ENCODE results near the gene NDUFV3. TPM values are rescaled to one million over a fixed set of nuclear protein-coding genes. Genes with fewer than 3 reads are reported as not detected.
"Not testable (repeated sequence)": the region's sequence is repeated elsewhere in the genome, so short reads cannot be mapped to it uniquely, and the experiment has no call there.

NDUFV3 gene
- total RNA-seq, 2 experiments from 2014 or later: 17.0 TPM

DNA sequence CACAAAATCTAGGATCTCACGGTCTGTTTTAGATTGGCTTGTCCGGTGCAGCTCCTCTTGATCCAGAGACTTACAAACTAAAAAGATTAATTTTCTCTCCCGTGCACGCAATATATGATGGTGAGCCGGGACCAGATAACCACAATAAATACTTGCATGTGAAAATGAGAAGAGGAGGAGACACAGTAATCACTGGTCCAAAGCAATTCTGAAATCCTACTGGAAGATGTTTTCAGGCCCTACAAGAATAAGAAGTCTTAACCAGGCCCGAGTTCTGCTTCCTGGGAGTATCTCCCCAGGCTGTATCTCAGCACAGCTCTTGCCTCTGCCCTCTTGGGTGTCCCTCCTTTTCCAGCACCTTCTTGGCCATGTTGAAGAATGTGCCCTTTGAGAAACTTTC is 12.8 kb upstream of the NDUFV3 start:
- ChIA-PET POLR2A (interaction anchor here (1.1 to 5.1 kb wide), 3 partner anchors 10 to 94 kb away, joined by 3 to 63 read pairs (median 7); partner anchors contain the start of genes NDUFV3 and PKNOX1), CTCF (interaction anchor here (1.8 kb wide), 1 partner anchor 12 kb away, joined by 6 read pairs; no protein-coding TSS in a partner anchor)
- Mint-ChIP-seq H3K9me3 (no peaks in the 10 kb centered on the region), H3K36me3 (ENCODE audit: low read depth) (peaks cover 28% of the 10 kb centered on the region), H3K4me1 (peaks cover 31% of the 10 kb centered on the region), H3K27ac (peak overlapping the region; percentile 90), H3K27me3 (no peaks in the 10 kb centered on the region), H3K4me3 (peak overlapping the region; percentile 95)
- no peak for DNase-seq

DNA sequence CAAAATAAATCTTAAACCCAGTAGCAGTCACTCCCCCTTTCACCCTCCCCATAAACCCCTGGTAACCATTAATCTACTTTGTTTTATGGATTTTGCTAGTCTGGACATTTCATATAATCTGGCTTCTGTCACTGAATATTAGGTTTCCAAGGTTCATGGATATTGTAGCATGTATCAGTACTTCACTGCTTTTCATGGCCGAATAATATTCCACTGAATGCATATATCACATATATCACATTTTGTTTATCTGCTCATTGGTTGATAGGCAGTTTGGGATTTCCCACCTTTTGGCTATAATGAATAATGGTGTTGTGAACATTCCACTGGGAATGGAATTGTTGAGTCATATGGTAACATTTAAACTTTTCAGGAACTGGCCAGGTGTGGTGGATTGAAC is 9.2 kb upstream of the NDUFV3 start:
- Mint-ChIP-seq H3K27ac (no peak overlapping the region), H3K9me3 (no peaks in the 10 kb centered on the region), H3K36me3 (ENCODE audit: low read depth) (peaks cover 7% of the 10 kb centered on the region), H3K4me3 (no peak overlapping the region), H3K4me1 (peaks cover 19% of the 10 kb centered on the region), H3K27me3 (no peaks in the 10 kb centered on the region)
- CTCF ChIA-PET: no interaction called here
- POLR2A ChIA-PET: interaction anchor here (1.0 kb wide), 1 partner anchor 9 kb away, joined by 5 read pairs; no protein-coding TSS in a partner anchor
- no peak for DNase-seq

DNA sequence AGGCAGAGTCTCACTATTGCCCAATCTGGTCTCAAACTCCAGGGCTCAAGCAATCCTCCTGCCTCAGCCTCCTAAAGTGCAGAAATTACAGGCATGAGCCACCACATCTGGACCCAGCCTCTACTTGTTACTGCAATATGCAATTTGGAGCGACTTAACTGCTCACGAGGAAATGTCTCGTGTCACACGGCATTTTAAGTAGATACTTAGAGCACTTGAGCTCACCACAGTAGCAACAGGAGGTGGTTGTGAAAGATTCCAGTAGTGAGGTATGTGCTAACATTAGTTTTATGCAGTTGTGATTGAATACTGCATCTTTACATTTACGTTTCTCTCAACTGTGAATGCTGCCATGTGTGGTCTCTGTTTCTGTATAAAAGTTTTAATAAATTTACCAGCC is 5.8 kb upstream of the NDUFV3 start:
- Mint-ChIP-seq H3K27me3 (no peaks in the 10 kb centered on the region), H3K4me3 (no peak overlapping the region), H3K4me1 (peaks cover 2% of the 10 kb centered on the region), H3K27ac (no peak overlapping the region), H3K9me3 (no peaks in the 10 kb centered on the region), H3K36me3 (ENCODE audit: low read depth) (no peaks in the 10 kb centered on the region)
- DNase-seq: no peak
- ChIA-PET CTCF (no interaction called here), POLR2A (no interaction called here)

DNA sequence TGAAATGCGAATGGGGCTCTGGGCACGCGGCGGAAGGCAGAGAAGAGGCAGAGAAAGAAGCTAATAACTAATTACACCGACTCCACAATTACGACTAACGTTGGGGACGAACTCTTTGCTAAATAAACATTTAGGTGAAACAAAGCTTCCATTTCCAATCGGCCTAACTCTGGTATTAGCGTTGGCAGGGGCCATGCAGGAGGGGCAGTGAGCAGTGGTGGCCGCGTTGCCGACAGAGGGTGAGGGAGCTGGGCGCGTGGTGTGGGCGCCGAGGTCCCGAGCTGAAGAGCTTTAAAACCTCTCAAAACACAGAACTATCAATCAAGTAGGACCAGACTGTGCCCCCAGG is 553 bp upstream of the NDUFV3 start:
- Mint-ChIP-seq H3K4me1 (peaks cover 14% of the 10 kb centered on the region), H3K9me3 (no peaks in the 10 kb centered on the region)

DNA sequence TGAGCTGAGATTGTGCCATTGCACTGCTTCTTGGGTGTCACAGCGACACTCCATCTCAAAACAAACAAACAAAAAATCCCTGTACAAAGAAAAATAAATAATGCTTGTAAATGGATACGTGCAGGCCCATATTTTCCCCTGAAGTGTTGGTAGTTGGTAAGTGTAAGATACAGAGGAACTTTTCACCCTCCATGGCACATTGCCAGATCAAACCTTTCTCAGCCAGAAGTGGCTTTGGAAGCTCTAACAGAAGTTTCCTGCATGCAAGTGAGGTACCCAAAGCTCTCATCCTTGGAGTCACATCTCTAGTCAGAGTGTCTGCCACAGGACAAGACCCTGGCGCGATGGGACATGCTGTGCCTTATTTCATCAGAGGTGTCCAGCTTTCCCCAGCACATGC is 7.3 kb downstream of the NDUFV3 start:
- ChIA-PET CTCF (interaction anchor here (1.2 kb wide), 1 partner anchor 8 kb away, joined by 3 read pairs; the partner anchor contains the start of gene NDUFV3), POLR2A (no interaction called here)
- H3K27me3 Mint-ChIP-seq: no peaks in the 10 kb centered on the region

More for the DNA sequence above, 553 bp upstream of the NDUFV3 start:
- ChIA-PET POLR2A (interaction anchor here (0.8 to 3.6 kb wide), 7 partner anchors 8 to 500 kb away, joined by 3 to 63 read pairs (median 5); partner anchors contain the start of genes PKNOX1 and WDR4), CTCF (interaction anchor here (0.9 to 1.1 kb wide), 4 partner anchors 8 to 299 kb away, joined by 3 to 6 read pairs (median 4); partner anchors contain the start of gene PKNOX1)
- peaks cover 11% of the 10 kb centered on the region for H3K36me3 Mint-ChIP-seq (ENCODE audit: low read depth)
- H3K27ac Mint-ChIP-seq: peak overlapping the region; percentile 83
- peak overlapping the region; percentile 83 for H3K4me3 Mint-ChIP-seq
- no peak for DNase-seq
- no peaks in the 10 kb centered on the region for H3K27me3 Mint-ChIP-seq

DNA sequence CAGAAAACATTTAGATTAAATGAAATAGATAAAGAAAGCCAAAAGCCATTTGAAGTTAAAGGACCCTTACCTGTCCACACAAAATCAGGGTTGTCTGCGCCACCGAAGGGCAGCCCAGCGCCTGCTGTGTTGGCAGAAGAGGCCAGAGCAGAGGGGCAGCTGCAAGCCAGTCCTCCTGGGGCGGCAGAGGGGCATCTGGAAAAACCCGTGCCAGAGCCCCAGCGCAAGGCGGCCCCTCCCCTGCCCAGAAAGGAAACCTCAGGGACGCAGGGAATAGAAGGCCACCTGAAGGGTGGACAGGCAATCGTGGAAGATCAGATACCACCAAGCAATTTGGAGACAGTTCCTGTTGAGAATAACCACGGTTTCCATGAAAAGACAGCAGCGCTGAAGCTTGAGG is 10.7 kb downstream of the NDUFV3 start:
- H3K4me3 Mint-ChIP-seq: no peak overlapping the region
- CTCF ChIA-PET: no interaction called here
- no peaks in the 10 kb centered on the region for H3K4me1 Mint-ChIP-seq
- no peak overlapping the region for H3K27ac Mint-ChIP-seq
- no peaks in the 10 kb centered on the region for H3K9me3 Mint-ChIP-seq
- POLR2A ChIA-PET: no interaction called here
- no peaks in the 10 kb centered on the region for H3K27me3 Mint-ChIP-seq
- no peak for DNase-seq
- peaks cover 42% of the 10 kb centered on the region for H3K36me3 Mint-ChIP-seq (ENCODE audit: low read depth)

More for the DNA sequence above, 7.3 kb downstream of the NDUFV3 start:
- no peaks in the 10 kb centered on the region for H3K9me3 Mint-ChIP-seq
- no peak overlapping the region for H3K27ac Mint-ChIP-seq
- peaks cover 6% of the 10 kb centered on the region for H3K4me1 Mint-ChIP-seq
- no peak for DNase-seq
- no peak overlapping the region for H3K4me3 Mint-ChIP-seq
- H3K36me3 Mint-ChIP-seq (ENCODE audit: low read depth): peaks cover 41% of the 10 kb centered on the region

DNA sequence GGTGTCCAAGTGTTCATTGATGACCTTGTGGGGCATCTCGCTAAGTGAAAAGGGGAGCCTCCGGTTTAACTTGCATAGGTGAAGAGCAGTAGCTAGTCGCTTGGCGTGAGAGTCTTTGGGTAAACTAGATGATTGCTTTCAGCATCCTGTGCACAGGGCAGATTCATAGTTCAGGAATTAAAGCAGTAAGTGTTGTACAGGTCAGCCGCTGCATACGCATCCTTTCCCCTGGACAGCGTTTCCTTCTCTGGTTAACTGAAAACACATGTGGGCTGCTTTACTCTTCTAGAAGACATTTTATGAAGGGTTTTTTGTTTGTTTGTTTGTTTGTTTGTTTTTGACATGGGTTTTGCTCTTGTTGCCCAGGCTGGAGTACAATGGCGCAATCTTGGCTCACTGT is 12.1 kb downstream of the NDUFV3 start:
- no peak overlapping the region for H3K4me3 Mint-ChIP-seq
- H3K9me3 Mint-ChIP-seq: no peaks in the 10 kb centered on the region
- H3K36me3 Mint-ChIP-seq (ENCODE audit: low read depth): peaks cover 46% of the 10 kb centered on the region
- no peaks in the 10 kb centered on the region for H3K4me1 Mint-ChIP-seq
- ChIA-PET CTCF (no interaction called here), POLR2A (no interaction called here)
- DNase-seq: no peak
- H3K27me3 Mint-ChIP-seq: no peaks in the 10 kb centered on the region
- H3K27ac Mint-ChIP-seq: no peak overlapping the region

DNA sequence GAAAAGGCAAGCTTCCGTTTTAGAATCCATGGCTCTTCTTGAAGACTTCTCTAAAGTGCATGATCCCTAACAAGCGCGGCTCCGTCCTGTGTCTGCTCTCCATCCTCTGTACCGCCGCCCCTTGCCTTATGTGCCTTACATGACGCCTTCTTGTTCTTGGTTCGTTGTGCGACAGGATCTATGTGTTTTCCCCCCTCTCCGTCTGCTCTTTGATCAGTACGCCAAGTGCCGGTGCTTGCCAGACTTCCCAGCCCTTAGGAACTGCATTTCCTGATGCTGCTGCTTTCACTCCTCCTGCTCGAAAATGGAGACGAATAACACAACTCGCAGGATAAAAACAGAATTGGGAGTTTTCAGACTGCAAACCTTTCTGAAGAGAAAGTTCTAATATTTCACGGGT is 13.1 kb downstream of the NDUFV3 start:
- DNase-seq: no peak
- Mint-ChIP-seq H3K4me3 (no peak overlapping the region), H3K27me3 (no peaks in the 10 kb centered on the region), H3K9me3 (no peaks in the 10 kb centered on the region), H3K36me3 (ENCODE audit: low read depth) (peaks cover 45% of the 10 kb centered on the region), H3K4me1 (no peaks in the 10 kb centered on the region), H3K27ac (no peak overlapping the region)
- CTCF ChIA-PET: no interaction called here
- POLR2A ChIA-PET: no interaction called here

DNA sequence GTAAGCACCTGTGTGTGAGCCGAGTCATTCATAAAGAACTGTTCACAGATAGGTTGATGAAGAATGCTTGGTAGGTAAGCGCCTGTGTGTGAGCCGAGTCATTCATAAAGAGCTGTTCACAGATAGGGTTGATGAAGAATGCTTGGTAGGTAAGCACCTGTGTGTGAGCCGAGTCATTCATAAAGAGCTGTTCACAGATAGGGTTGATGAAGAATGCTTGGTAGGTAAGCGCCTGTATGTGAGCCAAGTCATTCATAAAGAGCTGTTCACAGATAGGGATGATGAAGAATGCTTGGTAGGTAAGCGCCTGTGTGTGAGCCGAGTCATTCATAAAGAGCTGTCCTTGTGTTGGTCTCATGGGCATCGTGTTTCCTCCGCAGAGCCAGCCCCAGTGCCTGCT is 15.4 kb downstream of the NDUFV3 start:
- ChIA-PET POLR2A (interaction anchor here (0.6 kb wide), 1 partner anchor 1361 kb away, joined by 4 read pairs; no protein-coding TSS in a partner anchor), CTCF (interaction anchor here (0.6 kb wide), 1 partner anchor 1121 kb away, joined by 3 read pairs; no protein-coding TSS in a partner anchor)
- not testable (repeated sequence) for DNase-seq, H3K27me3 Mint-ChIP-seq, H3K9me3 Mint-ChIP-seq, H3K27ac Mint-ChIP-seq, H3K4me3 Mint-ChIP-seq, H3K4me1 Mint-ChIP-seq
- H3K36me3 Mint-ChIP-seq (ENCODE audit: low read depth): peaks cover 40% of the 10 kb centered on the region

DNA sequence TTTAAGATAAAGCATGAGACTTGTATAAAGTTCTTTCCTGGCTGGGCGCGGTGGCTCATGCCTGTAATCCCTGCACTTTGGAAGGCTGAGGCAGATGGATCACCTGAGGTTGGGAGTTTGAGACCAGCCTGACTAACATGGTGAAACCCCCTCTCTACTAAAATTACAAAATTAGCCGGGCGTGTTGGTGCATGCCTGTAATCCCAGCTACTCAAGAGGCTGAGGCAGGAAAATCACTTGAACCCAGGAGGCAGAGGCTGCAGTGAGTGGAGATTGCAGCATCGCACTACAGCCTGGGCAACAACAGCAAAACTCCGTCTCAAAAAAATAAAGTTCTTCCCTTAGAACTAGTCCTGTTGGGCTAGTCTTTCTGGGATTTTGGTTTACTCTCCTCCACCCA is 18.8 kb downstream of the NDUFV3 start:
- POLR2A ChIA-PET, H3K4me1 Mint-ChIP-seq, DNase-seq, CTCF ChIA-PET, H3K27me3 Mint-ChIP-seq, H3K9me3 Mint-ChIP-seq, H3K27ac Mint-ChIP-seq, H3K4me3 Mint-ChIP-seq: not testable (repeated sequence)
- peaks cover 20% of the 10 kb centered on the region for H3K36me3 Mint-ChIP-seq (ENCODE audit: low read depth)

DNA sequence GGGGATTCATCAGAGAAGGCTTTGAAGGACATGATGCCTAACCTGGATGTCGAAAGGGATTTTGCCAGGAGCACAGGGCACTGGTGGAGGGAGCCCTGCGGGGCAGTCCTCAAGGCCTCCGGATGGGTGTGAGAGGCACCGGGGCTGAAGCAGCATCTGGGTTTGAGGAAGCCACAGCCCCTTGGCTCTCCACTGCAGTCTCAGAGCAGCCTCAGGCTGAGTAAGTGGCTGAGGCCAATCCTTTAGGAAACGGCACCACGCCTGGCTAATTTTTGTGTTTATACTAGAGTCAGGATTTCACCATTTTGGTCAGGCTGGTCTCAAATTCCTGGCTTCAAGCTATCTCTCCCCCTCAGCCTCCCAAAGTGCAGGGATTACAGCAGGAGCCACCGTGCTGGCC is 20.4 kb downstream of the NDUFV3 start:
- ChIA-PET CTCF (no interaction called here), POLR2A (no interaction called here)
- H3K9me3 Mint-ChIP-seq: no peaks in the 10 kb centered on the region
- DNase-seq: no peak
- H3K27me3 Mint-ChIP-seq: no peaks in the 10 kb centered on the region
- no peak overlapping the region for H3K27ac Mint-ChIP-seq
- H3K4me1 Mint-ChIP-seq: no peaks in the 10 kb centered on the region
- H3K36me3 Mint-ChIP-seq (ENCODE audit: low read depth): peaks cover 16% of the 10 kb centered on the region
- no peak overlapping the region for H3K4me3 Mint-ChIP-seq

DNA sequence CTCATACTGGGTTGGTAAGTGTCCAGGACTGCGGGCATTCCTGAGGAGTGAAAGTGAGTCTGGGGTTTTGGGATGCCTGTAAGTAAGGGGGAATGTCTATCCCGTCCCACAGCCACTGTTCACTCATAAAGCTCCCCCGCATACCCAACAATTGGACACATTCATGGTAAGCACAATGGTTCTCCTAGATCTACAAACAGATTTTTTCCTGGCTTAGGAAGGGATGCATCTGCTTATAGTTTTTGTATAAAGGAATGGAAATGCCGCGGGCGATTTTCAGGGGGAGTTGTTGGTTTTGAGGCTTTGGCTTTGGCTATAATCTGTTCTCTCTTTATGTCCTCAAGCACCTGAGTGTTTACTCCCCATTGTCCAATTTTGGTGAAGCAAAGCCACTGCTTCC is 25.2 kb downstream of the NDUFV3 start:
- ChIA-PET CTCF (interaction anchor here (1.4 kb wide), 1 partner anchor 10 kb away, joined by 3 read pairs; no protein-coding TSS in a partner anchor), POLR2A (no interaction called here)
- no peaks in the 10 kb centered on the region for H3K9me3 Mint-ChIP-seq
- no peak overlapping the region for H3K27ac Mint-ChIP-seq
- no peaks in the 10 kb centered on the region for H3K27me3 Mint-ChIP-seq
- no peak overlapping the region for H3K4me3 Mint-ChIP-seq
- DNase-seq: no peak
- H3K36me3 Mint-ChIP-seq (ENCODE audit: low read depth): no peaks in the 10 kb centered on the region
- H3K4me1 Mint-ChIP-seq: peaks cover 2% of the 10 kb centered on the region

DNA sequence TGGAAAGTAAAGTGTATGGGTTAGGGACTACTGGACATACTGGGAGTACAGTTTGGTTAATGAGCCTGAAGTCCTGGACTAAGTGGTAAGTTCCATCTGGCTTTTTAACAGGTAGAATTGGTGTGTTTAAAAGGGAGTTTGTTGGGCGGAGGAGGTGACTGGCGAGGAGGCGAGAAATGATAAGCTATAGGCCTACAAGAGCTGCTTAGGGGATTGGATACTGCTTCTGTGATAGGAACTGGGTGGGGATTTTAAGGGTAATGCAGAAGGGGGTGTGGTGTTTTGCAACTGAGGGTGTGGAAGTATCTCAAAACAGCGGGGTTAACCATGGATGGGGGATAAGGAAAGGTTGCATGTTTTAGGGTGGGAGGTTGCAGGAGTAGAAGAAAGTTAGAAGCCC is 28.8 kb downstream of the NDUFV3 start:
- ChIA-PET POLR2A (interaction anchor here (1.0 kb wide), 1 partner anchor 54 kb away, joined by 3 read pairs; no protein-coding TSS in a partner anchor), CTCF (interaction anchor here (0.6 kb wide), 1 partner anchor 611 kb away, joined by 4 read pairs; no protein-coding TSS in a partner anchor)
- no peaks in the 10 kb centered on the region for H3K27me3 Mint-ChIP-seq
- peaks cover 20% of the 10 kb centered on the region for H3K4me1 Mint-ChIP-seq
- H3K9me3 Mint-ChIP-seq: no peaks in the 10 kb centered on the region
- DNase-seq: no peak
- no peaks in the 10 kb centered on the region for H3K36me3 Mint-ChIP-seq (ENCODE audit: low read depth)
- no peak overlapping the region for H3K4me3 Mint-ChIP-seq
- H3K27ac Mint-ChIP-seq: no peak overlapping the region

DNA sequence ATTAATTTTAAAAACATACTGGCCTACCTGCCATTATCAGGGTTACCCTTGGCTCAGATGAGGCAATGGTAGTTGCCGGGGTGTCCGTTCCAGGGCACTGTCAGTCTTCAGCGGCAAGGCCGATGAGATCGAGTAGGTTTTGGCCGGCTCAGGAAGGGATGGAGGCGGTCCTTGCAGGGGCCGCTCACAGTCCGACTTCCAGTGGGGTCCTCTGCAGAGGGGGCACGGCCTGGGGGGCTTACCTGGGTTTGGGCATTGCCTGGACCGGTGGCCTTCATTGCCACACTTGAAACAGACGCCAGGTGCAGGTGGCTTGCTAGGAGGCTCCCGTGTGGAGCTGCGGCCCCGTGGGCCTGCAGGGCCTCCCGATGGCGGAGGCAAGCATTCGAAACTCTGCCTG is 29.8 kb downstream of the NDUFV3 start:
- ChIA-PET POLR2A (no interaction called here), CTCF (no interaction called here)
- no peaks in the 10 kb centered on the region for H3K36me3 Mint-ChIP-seq (ENCODE audit: low read depth)
- no peak overlapping the region for H3K27ac Mint-ChIP-seq
- no peak overlapping the region for H3K4me3 Mint-ChIP-seq
- H3K27me3 Mint-ChIP-seq: no peaks in the 10 kb centered on the region
- no peak for DNase-seq
- peaks cover 20% of the 10 kb centered on the region for H3K4me1 Mint-ChIP-seq
- H3K9me3 Mint-ChIP-seq: no peaks in the 10 kb centered on the region

Data from activated CD4-positive, alpha-beta memory T cell treated with anti-CD3 and anti-CD28 coated beads, Interleukin-2, amount 10 ng/mL, durations not matched to agents 7 days and 5 days (primary cell).